GM18909 (cell line): ENCODE results near the gene KLHL41.
"Not testable (repeated sequence)": the region's sequence is repeated elsewhere in the genome, so short reads cannot be mapped to it uniquely, and the experiment has no call there.

ENCODE experiments used
- ATAC-seq: cut with Tn5 transposase; IDR thresholded peaks from one replicate; pipeline ENCODE4 v1.9.1; 2021; ENCODE audit warnings: mild to moderate bottlenecking; ENCODE audit not compliant: unreplicated experiment, poor library complexity

Gene KLHL41

GRCh38 chr2:169507698-169508097 is 1.8 kb upstream of the KLHL41 start:
- no peak for ATAC-seq

GRCh38 chr2:169509955-169510354 is 453 bp downstream of the KLHL41 start:
- no peak for ATAC-seq

GRCh38 chr2:169510496-169510895 is 994 bp downstream of the KLHL41 start:
- no peak for ATAC-seq

GRCh38 chr2:169511818-169512217 is 2.3 kb downstream of the KLHL41 start:
- no peak for ATAC-seq

- no peak for ATAC-seq
These were observed 3.0 kb downstream of the KLHL41 start for GRCh38 chr2:169512525-169512924.

- ATAC-seq, result no peak
These were observed 3.6 kb downstream of the KLHL41 start for GRCh38 chr2:169513094-169513493.

GRCh38 chr2:169513926-169514325 is 4.4 kb downstream of the KLHL41 start:
- no peak for ATAC-seq

- ATAC-seq, result not testable (repeated sequence)
These were observed 5.3 kb downstream of the KLHL41 start for GRCh38 chr2:169514758-169515157.

GRCh38 chr2:169516488-169516995 is 7.0 kb downstream of the KLHL41 start:
- ATAC-seq, result not testable (repeated sequence)

GRCh38 chr2:169520896-169521295 is 11.4 kb downstream of the KLHL41 start:
- no peak for ATAC-seq

GRCh38 chr2:169523681-169524080 is 14.2 kb downstream of the KLHL41 start:
- no peak for ATAC-seq

- ATAC-seq, result no peak
These were observed 15.9 kb downstream of the KLHL41 start for GRCh38 chr2:169525434-169525833.

GRCh38 chr2:169526451-169526850 is 16.9 kb downstream of the KLHL41 start:
- no peak for ATAC-seq

- ATAC-seq, result peak; percentile 81
These were observed 18.8 kb downstream of the KLHL41 start for GRCh38 chr2:169528271-169528701.

GRCh38 chr2:169539460-169539859 is 30.0 kb downstream of the KLHL41 start:
- ATAC-seq, result not testable (repeated sequence)

GRCh38 chr2:169540146-169540545 is 30.6 kb downstream of the KLHL41 start:
- no peak for ATAC-seq

- ATAC-seq, result no peak
These were observed 32.9 kb downstream of the KLHL41 start for GRCh38 chr2:169542433-169542832.

- no peak for ATAC-seq
These were observed 37.3 kb downstream of the KLHL41 start for GRCh38 chr2:169546756-169547155.

GRCh38 chr2:169561364-169561763 is 51.9 kb downstream of the KLHL41 start:
- no peak for ATAC-seq

- ATAC-seq, result not testable (repeated sequence)
These were observed 52.6 kb downstream of the KLHL41 start for GRCh38 chr2:169562084-169562483.

- no peak for ATAC-seq
These were observed 53.0 kb downstream of the KLHL41 start for GRCh38 chr2:169562519-169562918.

GRCh38 chr2:169565686-169566085 is 56.2 kb downstream of the KLHL41 start:
- no peak for ATAC-seq

- ATAC-seq, result no peak
These were observed 60.4 kb downstream of the KLHL41 start for GRCh38 chr2:169569948-169570347.
